ENCODE data around the gene USP50.

- TF ChIP-seq CTCF (IDR thresholded peaks at IDR 0.05; ENCODE audit: poor library complexity, severe bottlenecking) (no peak), EZH2 (IDR thresholded peaks at IDR 0.05; ENCODE audit: borderline replicate concordance, insufficient read depth, low read length, poor library complexity, severe bottlenecking) (no peak), RAD21 (conservative IDR thresholded peaks at IDR 0.05) (no peak), TAF1 (IDR thresholded peaks at IDR 0.05; ENCODE audit: low read depth) (no peak), REST (IDR thresholded peaks at IDR 0.05; ENCODE audit: borderline replicate concordance) (no peak), POLR2AphosphoS5 (IDR thresholded peaks at IDR 0.05) (no peak), EP300 (conservative IDR thresholded peaks at IDR 0.05; ENCODE audit: poor library complexity, severe bottlenecking) (no peak)
Observed at GRCh38 chr15:50576166-50576565, 29.7 kb upstream of the USP50 start.
